HCT116 (cell line): ENCODE measurements around the gene MAST4.

ENCODE experiments used
- EZH2phosphoT487 ChIP-seq: fragments of 200-600 bp; IDR thresholded peaks from 2 replicates; pipeline ENCODE4 v1.6.1; 2018; ENCODE audit warnings: antibody characterized with exemption, borderline replicate concordance
- POLR2A ChIP-seq: IDR thresholded peaks from 2 replicates; pipeline ENCODE4 v1.7.0; 2011; ENCODE audit warnings: borderline replicate concordance; ENCODE audit not compliant: insufficient read depth, insufficient read length; ENCODE audit errors: extremely low read depth
- ZNF274 ChIP-seq: fragments of 200-500 bp; sonication (Bioruptor generic); IDR thresholded peaks from 2 replicates; pipeline ENCODE4 v1.6.1; 2014; ENCODE audit warnings: mild to moderate bottlenecking, low read depth, low read length, inconsistent platforms
- TF ChIP-seq, protein P1 (sequence below): IDR thresholded peaks from 2 replicates; pipeline ENCODE4 v1.6.1; 2012; ENCODE audit warnings: low read depth
- TF ChIP-seq, protein P2 (sequence below): IDR thresholded peaks from 2 replicates; pipeline ENCODE4 v1.6.1; 2011; ENCODE audit warnings: mild to moderate bottlenecking, low read length, moderate library complexity; ENCODE audit not compliant: insufficient replicate concordance; ENCODE audit errors: extremely low read depth
- TF ChIP-seq, protein P3 (sequence below), 3 experiments: fragments of 200-600 bp in 1 of 3; sonication (generic) in 1 of 3; IDR thresholded peaks in 2 of 3; conservative IDR thresholded peaks in 1 of 3; 2 replicates each; pipeline ENCODE4 v1.5.1; 2012 to 2017; ENCODE audit warnings: low read depth in 2 of 3, low read length in 2 of 3, antibody characterized with exemption in 1 of 3, borderline replicate concordance in 1 of 3, control low read depth in 1 of 3, mild to moderate bottlenecking in 1 of 3, mixed read lengths in 1 of 3, mixed run types in 1 of 3, moderate library complexity in 1 of 3; ENCODE audit not compliant: insufficient read depth in 1 of 3
- TF ChIP-seq, protein P4 (sequence below): IDR thresholded peaks from 2 replicates; pipeline ENCODE4 v1.6.1; 2012

DNA sequence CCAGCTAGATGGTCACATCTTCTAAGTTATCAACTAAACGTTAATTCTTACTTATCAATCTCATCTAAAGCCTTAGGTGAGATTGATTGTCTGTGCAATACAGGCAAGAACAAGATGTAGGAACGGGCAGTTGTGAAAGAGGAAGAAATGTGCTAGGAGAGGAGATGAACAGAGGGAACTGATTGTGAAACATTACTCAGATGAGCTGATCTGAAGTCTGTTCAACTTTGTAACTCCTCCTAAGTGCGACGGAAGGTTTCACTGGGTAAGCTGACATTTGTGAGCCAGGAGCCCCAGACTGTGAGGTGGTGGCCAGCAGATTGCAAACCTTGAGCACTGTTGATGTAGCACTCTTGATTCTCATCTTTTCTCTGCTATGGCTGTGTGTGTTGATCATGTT, 396.4 kb downstream of the MAST4 start:
- TF ChIP-seq POLR2A (no peak), ZNF274 (no peak), EZH2phosphoT487 (no peak)
- TF ChIP-seq, protein P1, sequence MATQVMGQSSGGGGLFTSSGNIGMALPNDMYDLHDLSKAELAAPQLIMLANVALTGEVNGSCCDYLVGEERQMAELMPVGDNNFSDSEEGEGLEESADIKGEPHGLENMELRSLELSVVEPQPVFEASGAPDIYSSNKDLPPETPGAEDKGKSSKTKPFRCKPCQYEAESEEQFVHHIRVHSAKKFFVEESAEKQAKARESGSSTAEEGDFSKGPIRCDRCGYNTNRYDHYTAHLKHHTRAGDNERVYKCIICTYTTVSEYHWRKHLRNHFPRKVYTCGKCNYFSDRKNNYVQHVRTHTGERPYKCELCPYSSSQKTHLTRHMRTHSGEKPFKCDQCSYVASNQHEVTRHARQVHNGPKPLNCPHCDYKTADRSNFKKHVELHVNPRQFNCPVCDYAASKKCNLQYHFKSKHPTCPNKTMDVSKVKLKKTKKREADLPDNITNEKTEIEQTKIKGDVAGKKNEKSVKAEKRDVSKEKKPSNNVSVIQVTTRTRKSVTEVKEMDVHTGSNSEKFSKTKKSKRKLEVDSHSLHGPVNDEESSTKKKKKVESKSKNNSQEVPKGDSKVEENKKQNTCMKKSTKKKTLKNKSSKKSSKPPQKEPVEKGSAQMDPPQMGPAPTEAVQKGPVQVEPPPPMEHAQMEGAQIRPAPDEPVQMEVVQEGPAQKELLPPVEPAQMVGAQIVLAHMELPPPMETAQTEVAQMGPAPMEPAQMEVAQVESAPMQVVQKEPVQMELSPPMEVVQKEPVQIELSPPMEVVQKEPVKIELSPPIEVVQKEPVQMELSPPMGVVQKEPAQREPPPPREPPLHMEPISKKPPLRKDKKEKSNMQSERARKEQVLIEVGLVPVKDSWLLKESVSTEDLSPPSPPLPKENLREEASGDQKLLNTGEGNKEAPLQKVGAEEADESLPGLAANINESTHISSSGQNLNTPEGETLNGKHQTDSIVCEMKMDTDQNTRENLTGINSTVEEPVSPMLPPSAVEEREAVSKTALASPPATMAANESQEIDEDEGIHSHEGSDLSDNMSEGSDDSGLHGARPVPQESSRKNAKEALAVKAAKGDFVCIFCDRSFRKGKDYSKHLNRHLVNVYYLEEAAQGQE, result no peak
- TF ChIP-seq, protein P2, sequence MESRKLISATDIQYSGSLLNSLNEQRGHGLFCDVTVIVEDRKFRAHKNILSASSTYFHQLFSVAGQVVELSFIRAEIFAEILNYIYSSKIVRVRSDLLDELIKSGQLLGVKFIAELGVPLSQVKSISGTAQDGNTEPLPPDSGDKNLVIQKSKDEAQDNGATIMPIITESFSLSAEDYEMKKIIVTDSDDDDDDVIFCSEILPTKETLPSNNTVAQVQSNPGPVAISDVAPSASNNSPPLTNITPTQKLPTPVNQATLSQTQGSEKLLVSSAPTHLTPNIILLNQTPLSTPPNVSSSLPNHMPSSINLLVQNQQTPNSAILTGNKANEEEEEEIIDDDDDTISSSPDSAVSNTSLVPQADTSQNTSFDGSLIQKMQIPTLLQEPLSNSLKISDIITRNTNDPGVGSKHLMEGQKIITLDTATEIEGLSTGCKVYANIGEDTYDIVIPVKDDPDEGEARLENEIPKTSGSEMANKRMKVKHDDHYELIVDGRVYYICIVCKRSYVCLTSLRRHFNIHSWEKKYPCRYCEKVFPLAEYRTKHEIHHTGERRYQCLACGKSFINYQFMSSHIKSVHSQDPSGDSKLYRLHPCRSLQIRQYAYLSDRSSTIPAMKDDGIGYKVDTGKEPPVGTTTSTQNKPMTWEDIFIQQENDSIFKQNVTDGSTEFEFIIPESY, result no peak
- TF ChIP-seq, protein P3, sequence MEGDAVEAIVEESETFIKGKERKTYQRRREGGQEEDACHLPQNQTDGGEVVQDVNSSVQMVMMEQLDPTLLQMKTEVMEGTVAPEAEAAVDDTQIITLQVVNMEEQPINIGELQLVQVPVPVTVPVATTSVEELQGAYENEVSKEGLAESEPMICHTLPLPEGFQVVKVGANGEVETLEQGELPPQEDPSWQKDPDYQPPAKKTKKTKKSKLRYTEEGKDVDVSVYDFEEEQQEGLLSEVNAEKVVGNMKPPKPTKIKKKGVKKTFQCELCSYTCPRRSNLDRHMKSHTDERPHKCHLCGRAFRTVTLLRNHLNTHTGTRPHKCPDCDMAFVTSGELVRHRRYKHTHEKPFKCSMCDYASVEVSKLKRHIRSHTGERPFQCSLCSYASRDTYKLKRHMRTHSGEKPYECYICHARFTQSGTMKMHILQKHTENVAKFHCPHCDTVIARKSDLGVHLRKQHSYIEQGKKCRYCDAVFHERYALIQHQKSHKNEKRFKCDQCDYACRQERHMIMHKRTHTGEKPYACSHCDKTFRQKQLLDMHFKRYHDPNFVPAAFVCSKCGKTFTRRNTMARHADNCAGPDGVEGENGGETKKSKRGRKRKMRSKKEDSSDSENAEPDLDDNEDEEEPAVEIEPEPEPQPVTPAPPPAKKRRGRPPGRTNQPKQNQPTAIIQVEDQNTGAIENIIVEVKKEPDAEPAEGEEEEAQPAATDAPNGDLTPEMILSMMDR (IDR thresholded peaks at IDR 0.05 in 2 of 3, conservative IDR thresholded peaks at IDR 0.05 in 1 of 3; ENCODE audit: borderline replicate concordance in 1 of 3, insufficient read depth in 1 of 3, low read depth in 2 of 3, low read length in 2 of 3), result no peak
- TF ChIP-seq, protein P4, sequence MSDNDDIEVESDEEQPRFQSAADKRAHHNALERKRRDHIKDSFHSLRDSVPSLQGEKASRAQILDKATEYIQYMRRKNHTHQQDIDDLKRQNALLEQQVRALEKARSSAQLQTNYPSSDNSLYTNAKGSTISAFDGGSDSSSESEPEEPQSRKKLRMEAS, result no peak
